Fibroblast of the aortic adventitia (primary cell): ENCODE measurements around the gene GPR75. TPM values are rescaled to one million over a fixed set of nuclear protein-coding genes. Genes with fewer than 3 reads are reported as not detected.

Experiments
- DNase-seq: peaks from one replicate; pipeline ENCODE4 v3.0.0-alpha.2; 2010; ENCODE audit warnings: low read depth
- H3K4me3 ChIP-seq: 2 replicates; pipeline ENCODE4 v1.5.1; 2011; ENCODE audit warnings: low read depth, mild to moderate bottlenecking, control low read depth, low read length, moderate library complexity
- small RNA-seq: library from RNA; depleted of rRNA; stranded (forward); fragments of <200 nt; gene quantifications from one replicate; pipeline ENCODE3, GENCODE V24; 2012
- total RNA-seq: library from RNA; depleted of rRNA; stranded (reverse); fragments of >200 nt; gene quantifications from 2 replicates; pipeline ENCODE4 v1.2.3, GENCODE V29; 2012; ENCODE audit warnings: low replicate concordance
- TF ChIP-seq, protein P1 (sequence below): IDR thresholded peaks from 2 replicates; pipeline ENCODE4 v1.5.1; 2011; ENCODE audit warnings: mild to moderate bottlenecking, low read length, control low read depth, inconsistent platforms; ENCODE audit not compliant: insufficient read depth

The GPR75 gene
- total RNA-seq, 1 donor: 2.4 TPM

DNA sequence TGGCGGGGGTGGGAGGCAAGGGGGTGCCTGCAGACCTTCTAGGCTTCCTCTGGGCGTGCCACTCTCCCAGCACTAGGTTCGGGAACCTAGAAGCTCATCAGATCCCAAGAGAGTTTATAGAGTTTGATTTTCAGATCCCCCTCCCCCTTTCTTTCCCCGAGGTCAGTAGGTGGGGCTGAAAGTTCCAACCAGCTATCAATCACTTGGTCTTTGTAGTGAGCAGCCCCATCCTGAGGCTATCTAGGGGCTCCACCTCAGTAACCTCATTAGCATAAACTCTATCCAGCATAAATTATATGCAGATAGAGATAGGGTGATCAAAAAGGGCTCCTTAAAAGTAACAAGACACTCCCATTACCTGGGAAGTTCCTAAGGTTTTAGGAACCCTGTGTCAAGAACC, 40.1 kb downstream of the GPR75 start:
- DNase-seq: no peak
- TF ChIP-seq, protein P1, sequence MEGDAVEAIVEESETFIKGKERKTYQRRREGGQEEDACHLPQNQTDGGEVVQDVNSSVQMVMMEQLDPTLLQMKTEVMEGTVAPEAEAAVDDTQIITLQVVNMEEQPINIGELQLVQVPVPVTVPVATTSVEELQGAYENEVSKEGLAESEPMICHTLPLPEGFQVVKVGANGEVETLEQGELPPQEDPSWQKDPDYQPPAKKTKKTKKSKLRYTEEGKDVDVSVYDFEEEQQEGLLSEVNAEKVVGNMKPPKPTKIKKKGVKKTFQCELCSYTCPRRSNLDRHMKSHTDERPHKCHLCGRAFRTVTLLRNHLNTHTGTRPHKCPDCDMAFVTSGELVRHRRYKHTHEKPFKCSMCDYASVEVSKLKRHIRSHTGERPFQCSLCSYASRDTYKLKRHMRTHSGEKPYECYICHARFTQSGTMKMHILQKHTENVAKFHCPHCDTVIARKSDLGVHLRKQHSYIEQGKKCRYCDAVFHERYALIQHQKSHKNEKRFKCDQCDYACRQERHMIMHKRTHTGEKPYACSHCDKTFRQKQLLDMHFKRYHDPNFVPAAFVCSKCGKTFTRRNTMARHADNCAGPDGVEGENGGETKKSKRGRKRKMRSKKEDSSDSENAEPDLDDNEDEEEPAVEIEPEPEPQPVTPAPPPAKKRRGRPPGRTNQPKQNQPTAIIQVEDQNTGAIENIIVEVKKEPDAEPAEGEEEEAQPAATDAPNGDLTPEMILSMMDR: no peak
- H3K4me3 ChIP-seq: no peak overlapping the region

DNA sequence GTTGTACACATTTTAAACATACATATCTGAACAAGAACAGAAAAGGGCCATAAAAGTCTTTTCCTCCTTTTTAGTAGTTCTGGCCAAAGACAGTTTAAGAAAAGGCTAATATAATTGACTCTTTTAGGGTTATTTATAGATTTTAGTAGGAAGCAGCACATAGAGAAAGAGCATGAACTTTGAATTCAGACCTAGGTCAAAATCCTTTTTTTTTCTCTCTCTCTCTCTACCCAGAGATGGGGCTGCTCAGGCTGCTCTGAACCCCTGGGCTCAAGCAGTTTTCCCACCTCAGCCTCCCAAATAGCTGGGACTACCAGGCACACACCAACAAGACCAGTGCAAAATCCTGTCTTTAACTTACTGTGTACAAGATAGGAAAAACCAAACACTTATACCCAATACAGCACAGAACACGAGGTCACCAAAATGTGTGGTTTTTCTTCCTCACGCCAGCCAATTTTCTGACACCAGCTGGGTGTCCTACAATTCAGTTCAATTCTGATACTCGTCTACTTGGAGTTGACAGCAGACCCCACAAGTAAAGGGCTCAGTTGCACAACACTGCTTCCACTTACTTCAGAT, 40.8 kb downstream of the GPR75 start:
- DNase-seq: no peak
- TF ChIP-seq, protein P1: no peak

DNA sequence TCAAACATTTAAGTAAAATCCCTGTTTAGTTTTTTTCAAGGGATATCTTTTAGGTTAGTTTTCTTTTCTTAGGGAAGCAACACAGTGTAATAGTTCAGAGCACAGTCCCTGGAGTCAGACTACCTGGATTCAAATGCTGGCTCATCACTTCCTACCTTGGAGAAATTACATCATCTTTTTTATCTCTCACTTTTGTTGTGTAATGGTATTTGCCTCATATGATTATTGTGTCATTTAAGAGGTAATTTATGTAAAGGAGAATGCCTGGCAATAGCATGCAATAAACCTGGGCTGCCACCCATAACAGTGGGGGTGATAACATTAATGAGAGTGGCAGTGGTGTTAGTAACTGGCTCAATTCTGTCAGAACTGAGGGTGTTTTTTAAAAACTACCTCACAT, 46.6 kb downstream of the GPR75 start:
- TF ChIP-seq, protein P1: no peak
- no peak overlapping the region for H3K4me3 ChIP-seq
- no peak for DNase-seq

More for the DNA sequence above, 40.8 kb downstream of the GPR75 start:
- no peak overlapping the region for H3K4me3 ChIP-seq

DNA sequence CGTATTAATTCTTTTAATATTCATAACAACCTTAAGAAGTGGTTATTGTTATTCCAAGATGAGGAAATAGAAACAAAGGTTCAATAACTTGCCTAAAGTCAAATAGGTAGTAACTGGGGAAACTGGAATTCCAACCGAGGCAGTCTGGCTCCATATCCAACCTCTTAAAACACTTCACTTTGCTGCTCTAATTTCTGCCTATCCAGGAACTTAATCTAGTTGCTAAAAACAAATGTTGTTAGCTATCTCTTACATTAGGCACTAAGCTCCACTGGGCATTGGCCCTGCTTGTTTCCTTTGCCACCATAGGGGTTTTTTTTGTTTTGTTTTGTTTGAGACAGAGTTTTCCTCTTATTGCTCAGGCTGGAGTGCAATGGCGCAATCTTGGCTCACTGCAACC, 48.2 kb downstream of the GPR75 start:
- TF ChIP-seq, protein P1: no peak
- no peak for DNase-seq
- H3K4me3 ChIP-seq: no peak overlapping the region

Small RNAs within 50 kb of the gene (small RNA-seq; reads per million reads assigned to genes)
- gene MIR3682: 0.38 reads per million

Other genes starting within 250 kb of the GPR75 start
- gene CHAC2, start 92.2 kb downstream of the GPR75 start, total RNA-seq: 0.57 and 9.7 TPM in 2 replicates
- gene ASB3, start 73.0 kb downstream of the GPR75 start, total RNA-seq: 15.5 and 27.9 TPM in 2 replicates
- 64.5 and 72.1 TPM in 2 replicates for gene ERLEC1, start 72.9 kb downstream of the GPR75 start, total RNA-seq
- 34.8 and 43.9 TPM in 2 replicates for gene PSME4, start 111.0 kb upstream of the GPR75 start, total RNA-seq